Measurements from ENCODE around the gene IL22RA1.

Gene IL22RA1

DNA sequence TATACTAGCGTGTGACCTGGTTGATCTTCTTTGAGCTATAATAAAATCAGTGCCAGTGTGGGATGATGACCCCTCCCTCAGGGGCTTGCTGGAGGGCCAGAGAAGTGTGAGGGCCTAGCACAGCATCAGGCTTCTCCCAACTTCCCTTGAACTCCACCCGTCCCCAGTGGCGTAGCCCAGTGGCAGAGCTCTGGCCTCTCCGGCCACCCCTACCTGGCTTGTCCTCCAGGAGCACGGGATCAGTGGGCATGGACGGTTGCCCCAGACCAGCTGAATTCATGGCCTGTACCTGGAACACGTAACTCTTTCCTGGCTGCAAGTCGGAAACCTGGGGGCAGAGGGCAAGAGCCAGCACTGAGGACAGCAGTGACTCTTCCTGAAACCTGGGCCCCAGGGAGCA lies 67.0 kb downstream of the IL22RA1 start:
- DNase-seq (ENCODE audit: low read depth) = no peak
- TF ChIP-seq CTCF (IDR thresholded peaks at IDR 0.05; ENCODE audit: low read depth, low read length, missing control alignments) = no peak
- in situ Hi-C loops (cut with HindIII; ENCODE audit: low sequenced_read_pairs) = no loop called here
- no peak overlapping the region for H3K4me3 ChIP-seq (ENCODE audit: low read depth, low read length)

GRCh38 chr1:24075590-24075854 lies 67.4 kb downstream of the IL22RA1 start:
- no peak overlapping the region for H3K4me3 ChIP-seq (ENCODE audit: low read depth, low read length)
- no peak for TF ChIP-seq CTCF (IDR thresholded peaks at IDR 0.05; ENCODE audit: low read depth, low read length, missing control alignments)
- DNase-seq (ENCODE audit: low read depth) = no peak
- in situ Hi-C loops (cut with HindIII; ENCODE audit: low sequenced_read_pairs) = no loop called here

- TF ChIP-seq CTCF (IDR thresholded peaks at IDR 0.05; ENCODE audit: low read depth, low read length, missing control alignments) = no peak
- H3K4me3 ChIP-seq (ENCODE audit: low read depth, low read length) = no peak overlapping the region
- DNase-seq (ENCODE audit: low read depth) = no peak
- in situ Hi-C loops (cut with HindIII; ENCODE audit: low sequenced_read_pairs) = no loop called here
Measured at GRCh38 chr1:24074817-24075589, 67.9 kb downstream of the IL22RA1 start.

GRCh38 chr1:24074196-24074595 lies 68.7 kb downstream of the IL22RA1 start:
- DNase-seq (ENCODE audit: low read depth) = no peak
- in situ Hi-C loops (cut with HindIII; ENCODE audit: low sequenced_read_pairs) = no loop called here
- TF ChIP-seq CTCF (IDR thresholded peaks at IDR 0.05; ENCODE audit: low read depth, low read length, missing control alignments) = no peak
- H3K4me3 ChIP-seq (ENCODE audit: low read depth, low read length) = no peak overlapping the region

- in situ Hi-C loops (cut with HindIII; ENCODE audit: low sequenced_read_pairs) = no loop called here
- no peak for DNase-seq (ENCODE audit: low read depth)
- no peak for TF ChIP-seq CTCF (IDR thresholded peaks at IDR 0.05; ENCODE audit: low read depth, low read length, missing control alignments)
- H3K4me3 ChIP-seq (ENCODE audit: low read depth, low read length) = no peak overlapping the region
Measured at GRCh38 chr1:24071941-24072340, 71.0 kb downstream of the IL22RA1 start.

- peak; percentile 90 for TF ChIP-seq CTCF (IDR thresholded peaks at IDR 0.05; ENCODE audit: low read depth, low read length, missing control alignments)
- in situ Hi-C loops (cut with HindIII; ENCODE audit: low sequenced_read_pairs) = no loop called here
- DNase-seq (ENCODE audit: low read depth) = peak; percentile 23
- no peak overlapping the region for H3K4me3 ChIP-seq (ENCODE audit: low read depth, low read length)
Measured at GRCh38 chr1:24070821-24071393, 72.0 kb downstream of the IL22RA1 start.

All from astrocyte of the cerebellum (primary cell).